ENCODE results near the gene FERMT2.

- TF ChIP-seq POLR2AphosphoS5 (IDR thresholded peaks at IDR 0.05; ENCODE audit: borderline replicate concordance, low read depth, low read length) (no peak), EZH2 (IDR thresholded peaks at IDR 0.05) (no peak), FOXP2 (optimal IDR thresholded peaks at IDR 0.05; ENCODE audit: control extremely low read depth, extremely low read length, insufficient read depth) (no peak)
Observed at GRCh38 chr14:52926953-52927352, 23.9 kb downstream of the FERMT2 start.

Measured in SK-N-MC (cell line).